ENCODE data around the gene KIF26B. TPM values are rescaled to one million over a fixed set of nuclear protein-coding genes. Genes with fewer than 3 reads are reported as not detected.
"Not testable (repeated sequence)": the region's sequence is repeated elsewhere in the genome, so short reads cannot be mapped to it uniquely, and the experiment has no call there.

KIF26B gene
- total RNA-seq, 1 donor from 2014 or later: 3.4 TPM

GRCh38 chr1:245128381-245129101 lies 26.2 kb upstream of the KIF26B start:
- H3K4me3 ChIP-seq: no peak overlapping the region
- H3K4me1 ChIP-seq: no peaks in the 10 kb centered on the region
- no peaks in the 10 kb centered on the region for H3K36me3 ChIP-seq
- intact Hi-C loops (cut with DNase I): no loop called here
- no peak for ATAC-seq
- H3K27me3 ChIP-seq: peaks cover 6% of the 10 kb centered on the region
- H3K9me3 ChIP-seq: no peaks in the 10 kb centered on the region
- no peak for TF ChIP-seq CTCF (IDR thresholded peaks at IDR 0.05)
- H3K27ac ChIP-seq: no peak overlapping the region
- DNase-seq: peak; percentile 44

GRCh38 chr1:245129319-245130240 lies 25.2 kb upstream of the KIF26B start:
- peaks cover 6% of the 10 kb centered on the region for H3K27me3 ChIP-seq
- H3K9me3 ChIP-seq: no peaks in the 10 kb centered on the region
- H3K27ac ChIP-seq: no peak overlapping the region
- peak; percentile 31 for DNase-seq
- no peak for TF ChIP-seq CTCF (IDR thresholded peaks at IDR 0.05)
- no peak for ATAC-seq
- no peak overlapping the region for H3K4me3 ChIP-seq
- H3K4me1 ChIP-seq: no peaks in the 10 kb centered on the region
- H3K36me3 ChIP-seq: no peaks in the 10 kb centered on the region
- intact Hi-C loops (cut with DNase I): no loop called here

- H3K27me3 ChIP-seq; H3K27ac ChIP-seq; H3K36me3 ChIP-seq; intact Hi-C loops (cut with DNase I); H3K9me3 ChIP-seq; H3K4me3 ChIP-seq; H3K4me1 ChIP-seq: not testable (repeated sequence)
- DNase-seq: peak; percentile 36
- ATAC-seq: peak; percentile 15
Observed at GRCh38 chr1:245130281-245131025, 24.3 kb upstream of the KIF26B start.

GRCh38 chr1:245131026-245131393 lies 23.8 kb upstream of the KIF26B start:
- Histone ChIP-seq H3K4me3 (no peak overlapping the region), H3K4me1 (no peaks in the 10 kb centered on the region), H3K9me3 (no peaks in the 10 kb centered on the region), H3K36me3 (no peaks in the 10 kb centered on the region), H3K27ac (no peak overlapping the region), H3K27me3 (peaks cover 6% of the 10 kb centered on the region)
- DNase-seq (peak; percentile 21), ATAC-seq (peak; percentile 42)
- no peak for TF ChIP-seq CTCF (IDR thresholded peaks at IDR 0.05)
- intact Hi-C loops (cut with DNase I): no loop called here

GRCh38 chr1:245132771-245133170 lies 22.0 kb upstream of the KIF26B start:
- peaks cover 6% of the 10 kb centered on the region for H3K27me3 ChIP-seq
- H3K4me1 ChIP-seq: no peaks in the 10 kb centered on the region
- no peak for ATAC-seq
- no peaks in the 10 kb centered on the region for H3K36me3 ChIP-seq
- no peaks in the 10 kb centered on the region for H3K9me3 ChIP-seq
- TF ChIP-seq CTCF (IDR thresholded peaks at IDR 0.05): no peak
- DNase-seq: peak; percentile 17
- no peak overlapping the region for H3K4me3 ChIP-seq
- intact Hi-C loops (cut with DNase I): no loop called here
- no peak overlapping the region for H3K27ac ChIP-seq

Data from upper lobe of right lung (tissue), 1 donor.